ENCODE data around the gene FXYD5.

DNA sequence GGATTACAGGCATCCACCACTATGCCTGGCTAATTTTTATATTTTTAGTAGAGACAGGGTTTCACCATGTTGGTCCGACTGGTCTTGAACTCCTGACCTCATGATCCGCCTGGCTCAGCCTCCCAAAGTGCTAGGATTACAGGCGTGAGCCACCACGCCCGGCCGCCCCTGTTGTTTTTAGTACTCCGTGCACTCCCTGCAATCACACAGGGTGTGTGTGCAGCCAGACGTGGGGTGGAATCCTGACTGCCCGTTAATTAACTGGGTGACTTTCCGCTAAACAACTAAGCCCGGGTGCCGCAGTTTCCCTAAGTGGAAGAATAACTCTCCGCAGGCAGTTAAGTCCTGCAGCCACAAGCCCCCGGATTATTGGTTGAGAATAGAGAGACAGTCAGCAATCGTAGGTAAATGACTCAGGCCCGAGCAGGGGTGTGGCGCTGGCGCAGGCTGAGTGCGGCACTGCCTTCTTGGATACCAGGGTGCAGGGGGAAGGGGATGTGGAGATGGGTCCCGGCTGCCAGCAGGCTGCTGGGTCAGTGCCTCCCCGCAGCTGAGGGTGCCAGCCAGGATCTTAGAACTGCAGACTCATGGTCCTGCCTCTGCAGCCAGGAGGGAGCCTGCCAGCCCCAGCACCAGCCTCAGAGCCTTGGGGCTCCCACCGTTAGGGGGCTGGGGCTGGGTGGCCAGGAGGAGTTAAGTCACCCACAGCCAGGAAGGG is 45.0 kb upstream of the FXYD5 start:
- TF ChIP-seq, protein P1, sequence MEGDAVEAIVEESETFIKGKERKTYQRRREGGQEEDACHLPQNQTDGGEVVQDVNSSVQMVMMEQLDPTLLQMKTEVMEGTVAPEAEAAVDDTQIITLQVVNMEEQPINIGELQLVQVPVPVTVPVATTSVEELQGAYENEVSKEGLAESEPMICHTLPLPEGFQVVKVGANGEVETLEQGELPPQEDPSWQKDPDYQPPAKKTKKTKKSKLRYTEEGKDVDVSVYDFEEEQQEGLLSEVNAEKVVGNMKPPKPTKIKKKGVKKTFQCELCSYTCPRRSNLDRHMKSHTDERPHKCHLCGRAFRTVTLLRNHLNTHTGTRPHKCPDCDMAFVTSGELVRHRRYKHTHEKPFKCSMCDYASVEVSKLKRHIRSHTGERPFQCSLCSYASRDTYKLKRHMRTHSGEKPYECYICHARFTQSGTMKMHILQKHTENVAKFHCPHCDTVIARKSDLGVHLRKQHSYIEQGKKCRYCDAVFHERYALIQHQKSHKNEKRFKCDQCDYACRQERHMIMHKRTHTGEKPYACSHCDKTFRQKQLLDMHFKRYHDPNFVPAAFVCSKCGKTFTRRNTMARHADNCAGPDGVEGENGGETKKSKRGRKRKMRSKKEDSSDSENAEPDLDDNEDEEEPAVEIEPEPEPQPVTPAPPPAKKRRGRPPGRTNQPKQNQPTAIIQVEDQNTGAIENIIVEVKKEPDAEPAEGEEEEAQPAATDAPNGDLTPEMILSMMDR (conservative IDR thresholded peaks at IDR 0.05; ENCODE audit: low read length): no peak
- no peak for TF ChIP-seq EZH2phosphoT487 (IDR thresholded peaks at IDR 0.05; ENCODE audit: borderline replicate concordance, low read depth, low read length)
